ENCODE results near the gene WDR36. TPM values are rescaled to one million over a fixed set of nuclear protein-coding genes. Genes with fewer than 3 reads are reported as not detected.
A peak's percentile ranks its signal among the peaks of the same experiment; 100 is the strongest.

WDR36 gene
- total and polyA plus RNA-seq, 2 experiments from 2014 or later = 17.1 to 27.7 TPM

GRCh38 chr5:111061618-111062017 lies 30.5 kb upstream of the WDR36 start:
- H2AFZ ChIP-seq = no peak overlapping the region
- H3K27ac ChIP-seq = no peak overlapping the region
- H3F3A ChIP-seq (ENCODE audit: insufficient read depth) = no peaks in the 10 kb centered on the region
- H3K27me3 ChIP-seq (replicated peaks; ENCODE audit: insufficient read depth) = peaks cover 18% of the 10 kb centered on the region
- H3K36me3 ChIP-seq (ENCODE audit: low read depth) = no peaks in the 10 kb centered on the region
- no peak overlapping the region for H3K9ac ChIP-seq
- H3K4me3 ChIP-seq = no peak overlapping the region
- in situ Hi-C loops (cut with MboI) = no loop called here
- TF ChIP-seq EZH2 (IDR thresholded peaks at IDR 0.05; ENCODE audit: insufficient read depth, poor library complexity, severe bottlenecking) (no peak), EZH2phosphoT487 (IDR thresholded peaks at IDR 0.05; ENCODE audit: insufficient read depth, low read depth) (no peak)
- no peaks in the 10 kb centered on the region for H3K9me2 ChIP-seq (ENCODE audit: insufficient read depth)
- H3K4me2 ChIP-seq (ENCODE audit: unreplicated experiment) = no peak overlapping the region
- H3K4me1 ChIP-seq (ENCODE audit: insufficient read depth) = no peaks in the 10 kb centered on the region
- no peaks in the 10 kb centered on the region for H3K9me3 ChIP-seq (ENCODE audit: low read depth)
- no peaks in the 10 kb centered on the region for H3K79me2 ChIP-seq (ENCODE audit: insufficient read depth)
- no peaks in the 10 kb centered on the region for H4K20me1 ChIP-seq (ENCODE audit: insufficient read depth)
- no peak for DNase-seq

- H3K36me3 ChIP-seq (ENCODE audit: low read depth) = no peaks in the 10 kb centered on the region
- no peaks in the 10 kb centered on the region for H3F3A ChIP-seq (ENCODE audit: insufficient read depth)
- 52 to 53% methylated on average over 3 of the region's 3 CpGs for WGBS, 2 experiments (ENCODE audit: low coverage in 1 of 2, low lambda C conversion rate in 2 of 2, missing lambda C conversion rate in 2 of 2)
- no peaks in the 10 kb centered on the region for H3K9me3 ChIP-seq (ENCODE audit: low read depth)
- H3K27ac ChIP-seq = no peak overlapping the region
- no peak overlapping the region for H3K9ac ChIP-seq
- no peaks in the 10 kb centered on the region for H3K9me2 ChIP-seq (ENCODE audit: insufficient read depth)
- in situ Hi-C loops (cut with MboI) = no loop called here
- no peak overlapping the region for H3K4me3 ChIP-seq
- H3K27me3 ChIP-seq (replicated peaks; ENCODE audit: insufficient read depth) = peaks cover 23% of the 10 kb centered on the region
- no peaks in the 10 kb centered on the region for H4K20me1 ChIP-seq (ENCODE audit: insufficient read depth)
- DNase-seq = no peak
- no peaks in the 10 kb centered on the region for H3K4me1 ChIP-seq (ENCODE audit: insufficient read depth)
- TF ChIP-seq EZH2phosphoT487 (IDR thresholded peaks at IDR 0.05; ENCODE audit: insufficient read depth, low read depth) (no peak), EZH2 (IDR thresholded peaks at IDR 0.05; ENCODE audit: insufficient read depth, poor library complexity, severe bottlenecking) (no peak)
- H2AFZ ChIP-seq = no peak overlapping the region
- no peak overlapping the region for H3K4me2 ChIP-seq (ENCODE audit: unreplicated experiment)
- no peaks in the 10 kb centered on the region for H3K79me2 ChIP-seq (ENCODE audit: insufficient read depth)
Measured at GRCh38 chr5:111063709-111064322, 28.3 kb upstream of the WDR36 start.

- no peak for DNase-seq
- Histone ChIP-seq H3K9me2 (ENCODE audit: insufficient read depth) (no peaks in the 10 kb centered on the region), H3K4me1 (ENCODE audit: insufficient read depth) (peaks cover 9% of the 10 kb centered on the region), H3K36me3 (ENCODE audit: low read depth) (no peaks in the 10 kb centered on the region), H3K79me2 (ENCODE audit: insufficient read depth) (no peaks in the 10 kb centered on the region), H3K9ac (no peak overlapping the region), H4K20me1 (ENCODE audit: insufficient read depth) (no peaks in the 10 kb centered on the region), H3K4me2 (ENCODE audit: unreplicated experiment) (no peak overlapping the region), H3F3A (ENCODE audit: insufficient read depth) (no peaks in the 10 kb centered on the region), H3K27me3 (replicated peaks; ENCODE audit: insufficient read depth) (peaks cover 30% of the 10 kb centered on the region), H2AFZ (no peak overlapping the region), H3K9me3 (ENCODE audit: low read depth) (no peaks in the 10 kb centered on the region), H3K4me3 (no peak overlapping the region), H3K27ac (no peak overlapping the region)
- TF ChIP-seq EZH2phosphoT487 (IDR thresholded peaks at IDR 0.05; ENCODE audit: insufficient read depth, low read depth) (no peak), EZH2 (IDR thresholded peaks at IDR 0.05; ENCODE audit: insufficient read depth, poor library complexity, severe bottlenecking) (no peak)
- 60 to 61% methylated on average over 2 of the region's 2 CpGs for WGBS, 2 experiments (ENCODE audit: low coverage in 1 of 2, low lambda C conversion rate in 2 of 2, missing lambda C conversion rate in 2 of 2)
- in situ Hi-C loops (cut with MboI) = no loop called here
Measured at GRCh38 chr5:111066261-111066938, 25.7 kb upstream of the WDR36 start.

GRCh38 chr5:111068213-111068612 lies 23.9 kb upstream of the WDR36 start:
- no peaks in the 10 kb centered on the region for H4K20me1 ChIP-seq (ENCODE audit: insufficient read depth)
- H2AFZ ChIP-seq = no peak overlapping the region
- no peak overlapping the region for H3K9ac ChIP-seq
- H3K36me3 ChIP-seq (ENCODE audit: low read depth) = no peaks in the 10 kb centered on the region
- peaks cover 9% of the 10 kb centered on the region for H3K4me1 ChIP-seq (ENCODE audit: insufficient read depth)
- no peak overlapping the region for H3K4me2 ChIP-seq (ENCODE audit: unreplicated experiment)
- peaks cover 46% of the 10 kb centered on the region for H3K27me3 ChIP-seq (replicated peaks; ENCODE audit: insufficient read depth)
- TF ChIP-seq EZH2 (IDR thresholded peaks at IDR 0.05; ENCODE audit: insufficient read depth, poor library complexity, severe bottlenecking) (no peak), EZH2phosphoT487 (IDR thresholded peaks at IDR 0.05; ENCODE audit: insufficient read depth, low read depth) (no peak)
- H3K9me2 ChIP-seq (ENCODE audit: insufficient read depth) = no peaks in the 10 kb centered on the region
- 16 to 23% methylated on average over 2 of the region's 2 CpGs for WGBS, 2 experiments (ENCODE audit: low coverage in 1 of 2, low lambda C conversion rate in 2 of 2, missing lambda C conversion rate in 2 of 2)
- no peaks in the 10 kb centered on the region for H3K9me3 ChIP-seq (ENCODE audit: low read depth)
- no peaks in the 10 kb centered on the region for H3K79me2 ChIP-seq (ENCODE audit: insufficient read depth)
- in situ Hi-C loops (cut with MboI) = no loop called here
- peaks cover 10% of the 10 kb centered on the region; the same call in 1 of the 2 replicates for H3F3A ChIP-seq (ENCODE audit: insufficient read depth)
- peak; percentile 50 for DNase-seq
- no peak overlapping the region for H3K27ac ChIP-seq
- H3K4me3 ChIP-seq = no peak overlapping the region
